K562 (cell line): ENCODE results near the gene SCUBE1.

Source experiments
- CTCF ChIP-seq, 3 experiments: IDR thresholded peaks in 2 of 3; conservative IDR thresholded peaks in 1 of 3; 2 replicates each; pipeline ENCODE4 v1.5.1; 2011 to 2012; ENCODE audit warnings: low read length in 3 of 3, mild to moderate bottlenecking in 3 of 3, control low read depth in 2 of 3, improper control_type of control experiment in 1 of 3, inconsistent platforms in 1 of 3, low read depth in 1 of 3, mixed read lengths in 1 of 3, moderate library complexity in 1 of 3; ENCODE audit not compliant: insufficient read depth in 2 of 3
- E2F4 ChIP-seq: sonication (generic); formaldehyde crosslinking; IDR thresholded peaks from 2 replicates; pipeline ENCODE4 v1.8.0; 2022; ENCODE audit warnings: mild to moderate bottlenecking, low read depth, missing genetic modification reagents
- HMBOX1 ChIP-seq: sonication (generic); IDR thresholded peaks from 2 replicates; pipeline ENCODE4 v1.6.1; 2016
- IRF2 ChIP-seq: sonication (generic); formaldehyde crosslinking; IDR thresholded peaks from 2 replicates; pipeline ENCODE4 v1.8.1; 2022; ENCODE audit warnings: mild to moderate bottlenecking, missing genetic modification reagents
- NR2C2 ChIP-seq, 2 experiments: fragments of 200-800 bp in 1 of 2; sonication (Bioruptor generic) in 1 of 2; sonication (generic) in 1 of 2; formaldehyde crosslinking in 1 of 2; IDR thresholded peaks; 2 replicates each; pipeline versions ENCODE4 v1.6.1 to v1.8.0; 2016 to 2022; ENCODE audit warnings: mild to moderate bottlenecking in 1 of 2, missing compliant biosample characterization in 1 of 2, missing genetic modification characterization in 1 of 2, missing genetic modification reagents in 1 of 2
- TCF7 ChIP-seq: sonication (generic); IDR thresholded peaks from 2 replicates; pipeline ENCODE4 v1.6.1; 2016; ENCODE audit warnings: antibody characterized with exemption, borderline replicate concordance
- ZFP36 ChIP-seq: fragments of 150-350 bp; IDR thresholded peaks from 2 replicates; pipeline ENCODE4 v1.6.1; 2018; ENCODE audit warnings: low read length, low read depth; ENCODE audit not compliant: partially characterized antibody
- ZNF232 ChIP-seq: sonication (generic); formaldehyde crosslinking; IDR thresholded peaks from 2 replicates; pipeline ENCODE4 v1.8.0; 2022; ENCODE audit warnings: mild to moderate bottlenecking, missing genetic modification reagents

DNA sequence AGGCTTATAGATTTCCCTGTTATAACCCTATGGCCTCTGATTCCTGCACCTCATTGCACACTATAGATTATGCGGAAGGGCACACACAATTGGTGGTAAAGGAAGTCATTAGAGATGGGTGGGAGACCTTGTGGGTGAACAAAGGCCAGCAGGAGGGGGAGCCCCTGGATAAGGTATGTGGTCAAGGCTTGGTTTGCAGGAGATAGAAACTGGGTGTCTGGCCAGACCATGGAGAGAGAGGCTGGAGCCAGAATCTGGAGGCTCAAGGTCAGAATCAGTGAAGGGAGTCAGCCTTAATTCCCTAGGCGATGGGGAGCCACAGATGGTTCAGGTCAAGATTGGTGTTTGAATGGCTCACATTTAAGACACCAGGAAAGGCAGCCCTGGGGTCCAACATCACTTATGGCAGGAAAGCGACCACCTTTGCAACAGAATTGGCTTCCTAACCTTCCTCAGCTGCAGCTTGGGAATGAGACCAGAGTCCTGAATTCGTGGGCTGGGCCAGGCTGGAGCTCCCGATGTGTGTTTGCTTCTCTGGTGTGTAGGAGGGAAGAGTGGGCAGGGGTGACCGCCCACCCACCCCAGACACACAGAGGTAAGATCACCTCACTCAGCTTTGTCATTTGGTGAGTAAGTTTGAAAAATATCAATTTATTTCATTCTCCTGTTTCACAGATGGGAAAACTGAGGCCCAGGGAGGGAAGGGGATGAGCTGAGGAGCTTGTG lies 22.7 kb upstream of the SCUBE1 start:
- TF ChIP-seq CTCF (IDR thresholded peaks at IDR 0.05 in 2 of 3, conservative IDR thresholded peaks at IDR 0.05 in 1 of 3; ENCODE audit: insufficient read depth in 2 of 3, low read depth in 1 of 3, low read length in 3 of 3): no peak
- TF ChIP-seq E2F4 (CRISPR knock-in tag): no peak
- TF ChIP-seq HMBOX1: no peak
- no peak for TF ChIP-seq NR2C2 (CRISPR knock-in tag; IDR thresholded peaks at IDR 0.05)
- TF ChIP-seq NR2C2 (tag; IDR thresholded peaks at IDR 0.05): no peak
- no peak for TF ChIP-seq ZFP36
- TF ChIP-seq TCF7: no peak
- TF ChIP-seq IRF2 (CRISPR knock-in tag): no peak
- TF ChIP-seq ZNF232 (CRISPR knock-in tag): no peak
